ENCODE data around the gene SMAD5. TPM values are rescaled to one million over a fixed set of nuclear protein-coding genes. Genes with fewer than 3 reads are reported as not detected.

Gene SMAD5
- total and polyA plus RNA-seq, 12 donors = 7.0 to 53.8 (median 38.7) TPM

DNA sequence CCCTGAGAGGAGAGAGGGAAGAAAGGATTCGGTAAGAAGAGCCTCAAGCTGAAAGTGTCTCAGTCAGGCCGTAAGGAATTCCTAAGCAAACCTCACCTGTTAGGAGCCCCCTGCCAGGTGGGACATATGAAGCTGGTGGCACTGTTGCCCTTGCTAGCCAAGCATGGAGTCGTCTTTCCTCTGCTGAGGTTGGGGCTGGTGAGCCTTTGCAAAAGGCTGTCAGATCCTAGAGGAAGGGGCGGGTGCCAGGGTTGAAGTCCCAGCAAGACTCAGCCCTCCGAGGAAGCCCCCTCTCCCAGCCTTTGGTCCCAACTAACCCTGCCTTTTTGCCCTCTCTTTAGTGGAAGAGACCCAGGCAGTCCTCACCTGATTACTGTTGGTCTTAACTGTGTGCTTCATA lies 65.8 kb downstream of the SMAD5 start:
- TF ChIP-seq, protein P1, sequence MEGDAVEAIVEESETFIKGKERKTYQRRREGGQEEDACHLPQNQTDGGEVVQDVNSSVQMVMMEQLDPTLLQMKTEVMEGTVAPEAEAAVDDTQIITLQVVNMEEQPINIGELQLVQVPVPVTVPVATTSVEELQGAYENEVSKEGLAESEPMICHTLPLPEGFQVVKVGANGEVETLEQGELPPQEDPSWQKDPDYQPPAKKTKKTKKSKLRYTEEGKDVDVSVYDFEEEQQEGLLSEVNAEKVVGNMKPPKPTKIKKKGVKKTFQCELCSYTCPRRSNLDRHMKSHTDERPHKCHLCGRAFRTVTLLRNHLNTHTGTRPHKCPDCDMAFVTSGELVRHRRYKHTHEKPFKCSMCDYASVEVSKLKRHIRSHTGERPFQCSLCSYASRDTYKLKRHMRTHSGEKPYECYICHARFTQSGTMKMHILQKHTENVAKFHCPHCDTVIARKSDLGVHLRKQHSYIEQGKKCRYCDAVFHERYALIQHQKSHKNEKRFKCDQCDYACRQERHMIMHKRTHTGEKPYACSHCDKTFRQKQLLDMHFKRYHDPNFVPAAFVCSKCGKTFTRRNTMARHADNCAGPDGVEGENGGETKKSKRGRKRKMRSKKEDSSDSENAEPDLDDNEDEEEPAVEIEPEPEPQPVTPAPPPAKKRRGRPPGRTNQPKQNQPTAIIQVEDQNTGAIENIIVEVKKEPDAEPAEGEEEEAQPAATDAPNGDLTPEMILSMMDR (IDR thresholded peaks at IDR 0.05) = no peak
- 83 to 88% methylated on average over 5 of the region's 5 CpGs for WGBS, 2 donors
- intact Hi-C loops (cut with DNase I) = loop anchor here in 1 of 10 donors (10.0 kb wide), 1 partner anchor 244 kb away; the partner anchor contains the start of gene LECT2
- H3K27me3 ChIP-seq = peaks cover 0 to 56% (median 33%) of the 10 kb centered on the region in 7 donors
- ATAC-seq (no peak), DNase-seq (no peak)
- H3K36me3 ChIP-seq = no peaks in the 10 kb centered on the region
- peaks cover 0 to 2% (median 0%) of the 10 kb centered on the region in 9 donors for H3K4me1 ChIP-seq
- no peak overlapping the region for H3K27ac ChIP-seq
- H3K4me3 ChIP-seq = no peak overlapping the region
- no peaks in the 10 kb centered on the region for H3K9me3 ChIP-seq

DNA sequence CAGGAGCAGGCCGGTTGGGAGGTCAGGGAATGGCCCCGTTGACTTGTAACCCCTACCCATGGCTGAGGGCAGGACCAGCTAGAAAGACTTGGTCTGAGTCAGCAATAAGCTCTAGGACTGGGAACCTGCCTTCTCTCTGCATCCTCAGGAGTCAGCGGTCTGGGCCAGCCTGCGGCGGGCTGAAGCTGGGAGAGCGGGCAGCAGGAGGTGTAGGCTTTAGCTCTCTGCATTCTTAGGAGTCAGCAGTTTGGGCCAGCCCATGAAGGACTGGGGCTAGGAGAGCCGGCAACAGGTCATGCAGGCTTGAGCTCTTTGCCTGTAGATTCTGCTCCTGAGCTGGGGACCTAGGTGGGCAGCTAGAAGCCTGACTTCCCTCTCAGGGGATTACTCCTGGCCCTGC lies 66.8 kb downstream of the SMAD5 start:
- TF ChIP-seq, protein P1 (IDR thresholded peaks at IDR 0.05) = no peak
- intact Hi-C loops (cut with DNase I) = loop anchor here in 1 of 10 donors (10.0 kb wide), 1 partner anchor 245 kb away; the partner anchor contains the start of gene LECT2
- no peak for ATAC-seq
- H3K27ac ChIP-seq = no peak overlapping the region
- H3K36me3 ChIP-seq = no peaks in the 10 kb centered on the region
- H3K9me3 ChIP-seq = no peaks in the 10 kb centered on the region
- H3K4me1 ChIP-seq = no peaks in the 10 kb centered on the region
- H3K4me3 ChIP-seq = no peak overlapping the region
- no peak for DNase-seq
- WGBS, 2 donors = 91 to 92% methylated on average over 7 of the region's 7 CpGs
- peaks cover 0 to 46% (median 28%) of the 10 kb centered on the region in 7 donors for H3K27me3 ChIP-seq

DNA sequence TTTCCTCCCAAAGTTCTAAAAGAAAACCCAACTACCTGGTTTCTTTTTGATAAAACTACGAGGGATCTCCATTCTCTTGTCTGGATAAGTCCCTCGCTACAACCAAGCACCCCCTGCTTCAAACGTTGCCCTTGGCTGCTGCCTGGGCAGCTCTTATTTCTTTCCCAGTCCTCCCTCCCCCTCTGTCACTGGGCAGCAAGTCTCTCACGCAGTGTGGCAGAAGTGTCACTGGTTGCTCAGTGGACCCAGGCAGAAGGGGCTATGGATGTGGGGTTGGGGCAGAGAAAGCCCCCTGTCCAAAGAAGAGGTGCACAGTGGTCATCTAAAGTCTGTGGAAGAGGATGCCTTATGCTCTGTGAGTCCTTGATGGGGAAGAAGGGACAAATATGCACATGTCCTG lies 67.5 kb downstream of the SMAD5 start:
- H3K36me3 ChIP-seq = no peaks in the 10 kb centered on the region

GRCh38 chr5:136200761-136201160 lies 68.1 kb downstream of the SMAD5 start:
- intact Hi-C loops (cut with DNase I) = no loop called here
- DNase-seq = no peak
- 63 to 67% methylated on average over 3 of the region's 3 CpGs for WGBS, 2 donors

More for the DNA sequence above, 67.5 kb downstream of the SMAD5 start:
- ATAC-seq (no peak), DNase-seq (no peak)
- no peak overlapping the region for H3K4me3 ChIP-seq
- H3K4me1 ChIP-seq = no peaks in the 10 kb centered on the region
- intact Hi-C loops (cut with DNase I) = no loop called here
- TF ChIP-seq, protein P1 (IDR thresholded peaks at IDR 0.05) = no peak
- H3K9me3 ChIP-seq = peaks cover 0 to 2% (median 0%) of the 10 kb centered on the region in 11 donors
- 70 to 79% methylated on average over 4 of the region's 4 CpGs for whole genome bisulfite sequencing, 2 donors
- H3K27me3 ChIP-seq = peaks cover 0 to 42% (median 22%) of the 10 kb centered on the region in 7 donors
- no peak overlapping the region for H3K27ac ChIP-seq

More at GRCh38 chr5:136200761-136201160, 68.1 kb downstream of the SMAD5 start:
- H3K4me1 ChIP-seq = no peaks in the 10 kb centered on the region
- TF ChIP-seq, protein P1 (IDR thresholded peaks at IDR 0.05) = no peak
- peaks cover 0 to 42% (median 18%) of the 10 kb centered on the region in 7 donors for H3K27me3 ChIP-seq
- no peaks in the 10 kb centered on the region for H3K36me3 ChIP-seq
- H3K4me3 ChIP-seq = no peak overlapping the region
- H3K27ac ChIP-seq = no peak overlapping the region
- no peak for ATAC-seq
- H3K9me3 ChIP-seq = peaks cover 0 to 8% (median 0%) of the 10 kb centered on the region in 11 donors
